GM18907 (cell line): ENCODE data around the gene ASXL2.

Source experiments
- ATAC-seq: cut with Tn5 transposase; IDR thresholded peaks from one replicate; pipeline ENCODE4 v1.9.1; 2021; ENCODE audit warnings: mild to moderate bottlenecking, moderate library complexity; ENCODE audit not compliant: unreplicated experiment

The ASXL2 gene

DNA sequence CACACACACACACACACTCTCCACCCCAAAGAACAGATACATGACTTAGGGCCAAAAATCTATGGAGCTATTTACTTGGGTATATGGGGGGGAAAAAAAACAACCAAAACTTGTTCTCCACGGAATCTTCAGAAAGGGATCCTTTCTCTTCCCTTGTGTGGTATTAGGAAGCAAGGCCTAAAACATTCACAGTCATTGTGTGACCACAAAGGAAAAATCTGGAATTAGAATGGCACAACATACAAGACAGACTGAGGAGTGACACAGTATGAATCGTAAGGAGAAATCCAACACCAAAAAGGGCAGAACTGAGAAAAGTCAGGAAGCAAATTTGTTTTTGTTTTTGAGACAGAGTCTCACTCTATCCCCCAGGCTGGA lies 70.3 kb downstream of the ASXL2 start:
- no peak for ATAC-seq

DNA sequence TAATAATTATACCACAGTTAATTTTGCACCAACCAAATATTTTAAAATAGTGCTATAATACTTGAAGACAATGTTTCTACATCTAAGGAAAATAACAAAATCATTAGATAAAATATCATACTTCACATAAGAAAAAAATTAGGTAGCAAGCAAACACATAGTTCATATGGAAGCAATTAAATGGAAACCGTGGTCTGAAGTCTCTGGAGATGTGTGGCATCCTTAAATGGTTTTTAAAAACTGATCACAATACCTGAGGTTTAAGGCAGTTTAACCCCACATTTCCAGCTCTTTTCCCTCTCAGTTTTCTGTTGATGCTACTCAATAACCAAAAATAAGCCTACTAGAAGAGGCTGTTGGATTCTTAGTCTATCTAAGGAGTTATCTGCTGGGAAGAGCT lies 71.3 kb downstream of the ASXL2 start:
- ATAC-seq = no peak

DNA sequence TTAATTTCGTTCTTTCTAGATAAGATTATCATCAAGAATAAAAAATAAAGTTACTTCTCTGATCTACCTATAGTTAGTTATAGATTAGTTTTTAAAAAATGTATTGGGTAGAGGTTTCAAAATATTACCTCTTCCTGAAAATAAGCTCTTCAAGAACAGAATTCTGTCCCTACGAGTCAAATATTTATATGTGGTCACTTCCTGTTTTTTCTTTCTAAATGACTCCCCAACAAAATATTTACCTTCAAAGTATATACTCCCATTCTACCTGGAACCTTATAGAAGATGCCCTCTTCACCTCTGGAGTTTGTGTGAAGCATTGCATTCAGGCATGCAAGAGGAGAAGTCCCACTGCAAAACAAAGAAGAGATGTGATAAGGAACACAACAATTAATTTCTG lies 72.3 kb downstream of the ASXL2 start:
- ATAC-seq = no peak

DNA sequence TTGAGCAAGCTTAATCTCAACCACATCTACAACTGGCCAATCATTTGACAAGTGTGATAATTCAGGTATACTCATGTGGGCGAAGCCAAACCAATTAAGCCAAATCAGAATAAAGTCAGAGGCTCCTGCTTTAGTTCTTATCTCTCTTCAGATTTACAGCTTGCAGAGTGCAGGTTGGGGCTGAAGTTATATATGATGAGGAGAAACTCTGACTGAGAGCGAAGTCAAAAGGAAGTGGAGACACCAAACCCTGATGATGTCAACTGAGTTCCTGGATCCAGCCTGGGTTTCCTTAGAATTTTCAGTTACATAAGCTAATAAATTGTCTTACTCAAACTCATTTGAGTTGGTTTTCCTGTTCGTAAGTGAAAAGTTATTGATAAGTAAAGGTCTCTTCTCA lies 73.9 kb downstream of the ASXL2 start:
- ATAC-seq = no peak

DNA sequence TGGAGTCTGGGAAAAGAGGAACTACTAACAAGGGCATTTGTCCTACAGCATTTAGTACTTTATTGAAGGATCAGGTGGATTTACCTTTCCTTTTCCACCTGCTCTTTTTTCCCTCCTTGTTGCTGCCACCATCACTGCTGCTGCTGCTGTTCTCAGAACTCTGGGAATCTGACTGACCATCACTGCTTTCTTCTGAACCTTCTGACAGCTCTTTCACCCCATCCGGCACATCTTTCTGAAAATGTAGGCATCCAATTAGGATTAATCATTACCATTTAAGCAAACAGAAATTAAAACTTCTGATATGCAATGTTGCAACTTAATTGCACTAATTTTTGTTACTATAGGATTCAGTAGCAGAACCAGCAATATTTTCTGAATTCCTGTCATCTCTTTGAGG lies 79.0 kb downstream of the ASXL2 start:
- ATAC-seq = no peak

DNA sequence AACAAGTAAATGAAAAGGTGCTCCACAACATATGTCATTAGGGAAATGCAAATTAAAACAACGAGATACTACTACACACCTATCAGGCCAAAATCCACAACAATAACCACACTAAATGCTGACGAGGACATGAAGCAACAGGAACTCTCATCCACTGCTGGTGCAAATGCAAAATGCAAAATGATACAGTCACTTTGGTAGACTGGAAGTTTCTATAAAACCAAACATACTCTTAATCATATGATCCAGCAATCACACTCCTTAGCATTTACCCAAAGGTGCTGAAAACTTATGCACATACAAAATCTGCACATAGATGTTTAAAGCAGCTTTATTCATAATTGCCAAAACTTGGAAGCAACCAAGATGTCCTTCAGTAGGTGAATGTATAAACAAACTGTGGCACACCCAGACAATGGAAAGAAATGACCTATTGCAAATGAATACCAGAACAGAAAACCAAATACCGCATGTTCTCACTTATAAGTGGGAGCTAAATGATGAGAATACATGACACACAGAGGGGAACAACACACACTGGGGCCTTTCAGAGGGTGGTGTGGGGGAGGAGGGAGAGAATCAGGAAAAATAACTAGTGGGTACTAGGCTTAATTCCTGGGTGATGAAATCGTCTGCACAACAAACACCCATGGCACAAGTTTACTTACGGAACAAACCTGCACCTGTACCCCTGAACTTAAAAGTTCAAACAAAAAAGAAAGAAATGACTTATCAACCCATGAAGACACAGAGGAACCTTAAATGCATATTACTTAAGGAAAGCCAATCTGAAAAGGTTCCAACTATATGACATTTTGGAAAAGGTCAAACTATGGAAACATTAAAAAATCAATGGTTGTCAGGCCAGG lies 80.4 kb downstream of the ASXL2 start:
- no peak for ATAC-seq

DNA sequence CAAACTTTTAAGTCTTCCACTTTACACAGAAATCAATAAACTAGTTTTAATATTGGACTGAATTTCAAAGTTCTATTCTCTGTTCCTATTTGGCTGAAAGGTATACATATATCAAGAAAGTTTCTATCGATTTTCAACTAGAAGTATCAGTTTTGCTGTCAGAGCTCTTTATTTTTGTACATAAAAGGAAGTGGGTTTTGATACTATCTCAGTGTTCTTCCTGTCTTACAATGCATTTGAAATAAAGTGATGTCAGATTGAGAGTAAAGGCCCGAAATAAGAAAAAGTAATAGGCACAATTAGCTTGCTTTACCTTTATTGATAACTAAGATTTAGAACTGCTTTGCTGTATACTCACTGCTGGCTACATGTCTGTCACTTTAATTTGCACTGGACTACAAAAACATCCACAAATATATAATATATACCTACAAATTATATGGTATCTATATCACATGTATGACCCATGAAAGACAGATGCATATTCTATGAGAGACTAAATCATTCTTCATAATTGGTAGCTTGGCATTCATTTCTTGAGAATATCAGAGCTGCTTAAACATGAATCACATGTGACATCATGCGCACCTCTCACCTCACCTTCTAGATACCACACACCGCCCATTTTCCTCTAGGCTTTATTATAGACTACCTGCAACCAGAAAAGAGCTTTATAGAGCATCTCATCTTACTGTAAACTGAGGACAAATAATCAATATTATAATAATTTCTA lies 83.6 kb downstream of the ASXL2 start:
- peak; percentile 75 for ATAC-seq

DNA sequence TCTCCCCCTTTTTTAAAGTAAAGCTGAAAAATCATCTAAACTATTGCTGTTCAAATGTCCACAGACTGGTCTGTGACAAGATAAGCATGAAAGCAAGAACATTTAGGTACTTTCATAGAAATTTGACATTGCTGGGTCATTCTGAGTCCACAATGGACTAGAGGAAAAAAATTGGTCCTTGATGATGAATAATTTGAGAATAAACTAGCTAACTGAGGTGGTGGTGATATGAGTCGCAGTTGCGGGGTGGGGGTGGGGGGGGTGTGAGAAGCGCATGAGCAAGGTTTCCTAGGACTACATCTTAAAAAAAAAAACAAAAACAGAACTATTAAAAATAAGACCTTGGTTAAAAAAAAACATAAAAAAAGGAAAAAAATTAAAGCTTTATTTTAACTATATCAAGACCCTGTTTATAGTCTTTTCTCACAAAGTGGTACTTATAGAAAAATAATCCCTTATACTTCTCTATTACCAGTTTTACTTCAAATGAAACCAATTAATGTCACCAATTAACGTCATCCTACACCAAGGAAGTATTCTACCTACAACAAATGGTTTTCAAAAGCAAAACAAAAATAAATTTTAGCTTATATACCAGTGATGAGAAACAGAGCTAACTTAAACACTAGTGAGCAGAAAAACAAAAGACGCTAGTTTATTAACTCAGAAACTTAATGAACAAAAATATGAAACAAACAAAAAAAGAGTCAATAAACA lies 88.1 kb downstream of the ASXL2 start:
- ATAC-seq = no peak

DNA sequence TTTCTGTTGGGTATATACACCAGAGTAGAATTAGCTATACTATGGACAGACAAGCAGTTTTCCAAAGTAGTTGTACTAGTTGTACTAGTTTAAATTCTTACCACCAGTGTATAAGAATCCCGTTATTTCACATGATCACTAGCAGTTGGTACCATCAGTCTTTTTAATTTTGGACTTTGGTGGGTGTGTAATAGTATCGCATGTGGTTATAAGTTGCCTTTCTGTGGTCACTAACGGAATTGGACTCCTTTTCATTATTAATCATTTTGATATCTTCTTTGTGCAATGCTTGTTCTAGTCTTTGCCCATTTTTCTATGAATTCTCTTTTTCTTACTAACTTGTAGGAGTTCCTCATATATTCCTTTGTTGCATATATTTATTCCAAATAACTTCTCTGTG lies 89.8 kb downstream of the ASXL2 start:
- no peak for ATAC-seq

DNA sequence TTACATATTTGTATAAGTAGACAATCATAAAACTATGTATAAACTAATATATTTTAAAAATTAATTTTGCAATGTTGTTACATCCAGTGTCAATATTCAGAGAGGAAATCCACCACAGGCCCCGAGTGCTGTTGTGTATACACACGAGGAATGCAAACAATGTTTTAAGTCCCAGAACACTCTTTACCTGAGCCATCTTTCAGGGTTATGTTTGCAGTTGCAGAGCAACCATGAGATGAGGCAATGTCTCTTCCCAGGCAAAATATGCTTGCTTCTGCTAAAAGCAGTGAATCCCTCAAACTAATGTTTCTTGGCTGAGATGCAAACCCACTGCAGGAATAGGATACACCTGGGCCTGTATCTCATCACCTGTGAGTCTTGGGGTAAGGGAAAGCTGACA lies 91.3 kb downstream of the ASXL2 start:
- no peak for ATAC-seq

DNA sequence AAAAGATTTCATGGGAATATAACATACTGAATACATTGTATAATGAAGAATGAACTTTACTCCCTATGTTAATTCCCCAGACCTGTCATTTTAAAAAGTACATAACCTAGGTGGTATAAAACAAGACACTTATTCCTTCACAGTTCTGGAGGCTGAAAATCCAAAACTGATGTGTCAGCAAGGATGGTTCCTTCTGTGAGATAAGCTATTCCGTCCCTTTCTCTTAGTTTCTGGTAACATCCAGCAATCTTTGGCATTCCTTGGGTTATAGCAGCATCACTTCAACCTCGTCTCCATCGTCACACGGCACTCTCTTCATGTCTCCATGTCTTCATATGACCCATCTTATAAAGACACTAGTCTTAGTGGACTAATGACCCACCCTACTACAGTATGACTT lies 93.9 kb downstream of the ASXL2 start:
- ATAC-seq = no peak

DNA sequence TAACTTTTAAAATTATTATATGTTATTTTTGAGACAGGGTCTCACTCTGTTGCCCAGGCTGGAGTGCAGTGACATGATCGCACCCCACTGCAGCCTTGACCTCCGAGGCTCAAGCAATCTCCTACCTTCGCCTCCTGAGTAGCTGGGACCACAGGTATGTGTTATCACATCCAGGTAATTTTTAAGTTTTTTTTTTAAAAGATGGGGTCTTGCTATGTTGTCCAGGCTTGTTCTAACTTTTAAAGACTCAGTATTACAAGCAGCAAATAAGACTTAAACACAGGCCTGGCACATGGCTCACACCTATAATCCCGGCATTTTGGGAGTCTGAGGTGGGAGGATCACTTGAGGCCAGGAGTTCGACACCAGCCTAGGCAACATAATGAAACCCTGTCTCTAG lies 101.2 kb downstream of the ASXL2 start:
- ATAC-seq = no peak

DNA sequence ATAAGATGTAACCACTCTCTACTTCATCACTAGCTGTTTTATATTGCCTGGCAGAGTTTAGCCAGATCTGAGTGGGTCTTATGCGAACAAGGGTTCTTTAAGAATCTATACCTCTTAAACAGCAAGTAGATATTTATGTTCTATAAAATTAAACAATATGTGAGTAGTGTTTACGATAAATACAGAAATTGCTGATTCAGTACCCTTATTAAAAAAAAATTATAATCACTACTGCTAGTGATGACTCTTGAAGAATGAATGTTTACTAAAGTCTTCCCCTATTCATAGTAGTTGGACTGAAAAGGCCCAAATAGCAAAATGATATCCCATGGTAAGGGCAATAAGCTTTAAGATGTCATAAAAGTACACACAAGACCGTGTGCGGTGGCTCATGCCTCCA lies 106.2 kb downstream of the ASXL2 start:
- ATAC-seq = no peak

DNA sequence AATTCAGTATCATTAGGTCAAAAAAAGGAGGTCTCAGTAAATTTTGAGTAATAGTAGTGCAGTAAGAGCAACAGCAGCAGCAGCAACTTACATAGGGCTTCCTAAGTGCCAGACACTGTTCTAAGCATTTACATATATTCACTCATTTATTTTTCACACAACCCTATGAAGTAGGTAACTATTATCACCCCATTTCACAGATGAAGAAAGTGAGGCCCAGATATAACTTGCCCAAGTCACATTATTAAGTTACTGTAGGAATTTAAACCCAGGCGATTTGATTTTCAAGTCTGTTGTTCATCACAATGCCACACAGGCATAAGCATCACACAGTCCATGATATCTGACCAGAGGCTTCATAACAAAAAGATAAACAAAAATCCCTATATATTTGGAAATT lies 114.7 kb downstream of the ASXL2 start:
- ATAC-seq = no peak

DNA sequence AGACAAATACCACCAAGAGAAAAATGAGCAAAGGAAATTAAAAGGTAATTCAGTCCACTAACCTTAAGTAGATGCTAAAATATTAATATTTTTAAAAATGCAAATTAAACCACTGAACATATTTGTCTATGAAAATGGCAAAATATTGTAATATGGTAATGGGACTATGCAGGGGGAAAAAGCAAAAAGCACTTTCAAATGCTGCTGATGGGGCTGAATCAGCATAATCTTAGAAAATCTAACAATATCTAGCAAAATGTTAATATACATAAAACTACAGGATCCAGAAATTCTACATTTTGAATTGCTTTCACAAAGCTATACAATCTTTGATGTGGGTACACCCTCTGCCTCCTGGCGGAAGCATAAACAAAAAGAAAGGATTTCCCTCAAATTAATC lies 118.0 kb downstream of the ASXL2 start:
- no peak for ATAC-seq

DNA sequence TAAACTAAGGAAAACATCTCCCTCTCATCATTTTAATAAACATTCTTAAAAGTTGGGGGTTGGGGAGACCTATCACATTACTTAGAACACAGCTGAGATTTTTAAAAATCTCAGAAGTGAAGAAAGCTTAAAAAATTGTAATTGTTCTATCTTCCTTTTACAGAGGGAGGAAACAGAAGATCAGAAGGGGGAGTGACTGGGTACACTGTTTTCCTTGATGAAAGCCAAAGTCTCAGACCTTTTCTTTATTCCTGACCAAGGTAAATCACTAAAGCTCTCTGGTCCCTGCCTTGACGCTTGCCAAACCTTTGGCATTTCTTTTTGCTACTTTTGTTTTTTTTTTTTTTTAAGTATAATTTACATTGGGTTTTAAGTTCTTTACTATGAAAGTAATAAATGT lies 119.9 kb downstream of the ASXL2 start:
- ATAC-seq = no peak

DNA sequence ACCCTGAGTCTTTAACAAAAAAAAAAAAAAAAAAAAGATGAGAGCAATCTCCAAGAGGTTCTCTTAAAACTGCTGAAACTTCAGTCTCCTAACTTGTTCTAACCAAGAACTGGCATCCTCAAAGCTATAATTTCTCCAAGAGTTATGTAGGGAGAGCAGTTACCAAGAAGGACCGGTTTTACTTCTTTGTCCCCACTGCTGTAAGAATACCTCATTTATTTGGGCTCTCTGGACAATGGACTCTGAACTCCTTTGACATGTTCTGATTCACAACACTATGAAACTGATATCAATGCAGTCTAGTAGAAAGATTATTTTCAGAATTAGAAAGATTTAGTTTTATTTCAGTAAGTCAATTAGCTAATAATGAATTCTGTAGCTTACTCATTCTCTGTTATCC lies 120.4 kb downstream of the ASXL2 start:
- ATAC-seq = no peak

DNA sequence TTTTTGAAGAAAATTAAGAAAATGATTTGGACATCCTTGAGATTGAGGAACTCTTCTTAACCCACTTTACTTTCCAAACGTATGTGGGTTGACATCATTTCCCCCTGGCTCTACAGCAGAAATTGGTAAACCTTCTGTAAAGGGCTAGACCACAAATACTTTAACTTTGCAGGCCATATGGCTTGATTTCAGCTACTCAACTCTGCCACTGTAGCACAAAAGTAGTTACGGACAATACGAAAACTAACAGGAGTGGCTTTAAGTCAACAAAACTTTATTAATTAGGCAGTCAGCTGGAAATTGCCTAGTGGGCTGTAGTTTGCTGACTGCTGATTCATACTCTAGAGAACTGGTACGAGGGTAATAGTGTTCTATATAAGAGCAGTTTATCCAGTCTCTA lies 121.8 kb downstream of the ASXL2 start:
- ATAC-seq = no peak

DNA sequence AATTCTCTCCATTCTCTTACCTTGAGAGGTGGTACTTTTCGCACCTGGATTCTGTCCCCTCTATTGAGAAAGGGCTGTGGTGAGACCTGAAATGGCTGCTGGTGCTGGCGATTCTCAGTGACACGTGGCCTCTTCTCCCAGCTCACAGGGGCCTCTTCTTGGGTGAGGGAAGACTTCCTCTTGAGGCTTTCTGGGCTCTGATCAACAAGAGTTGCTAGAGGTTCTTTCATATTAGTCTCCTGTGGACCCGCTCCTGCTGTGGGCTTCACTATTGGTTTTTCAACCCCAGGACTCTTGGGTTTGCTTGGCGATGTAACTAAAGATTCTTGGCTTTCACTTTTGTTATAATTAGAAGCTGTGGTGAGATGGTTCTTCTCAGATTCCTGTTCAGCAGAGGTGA lies 128.6 kb downstream of the ASXL2 start:
- ATAC-seq = no peak

DNA sequence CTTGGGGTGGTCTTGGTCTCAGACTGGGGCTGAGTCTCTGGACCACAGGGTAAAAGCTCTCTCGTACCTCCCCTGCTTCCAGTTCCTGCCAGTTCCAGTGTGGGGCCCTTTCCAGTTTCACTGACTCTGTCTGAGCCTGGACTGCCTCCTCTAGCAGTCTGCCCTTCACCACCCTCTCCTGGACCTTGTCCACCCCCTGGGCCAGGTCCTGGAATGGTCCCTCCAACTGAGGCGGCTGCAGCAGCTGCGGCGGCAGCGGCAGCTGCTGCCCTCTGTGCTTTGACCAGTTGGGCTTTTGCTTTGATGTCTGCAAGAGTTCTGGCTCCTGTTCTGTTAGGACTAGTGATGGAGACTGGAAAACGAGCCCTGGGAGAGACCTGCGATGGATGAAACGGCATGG lies 134.2 kb downstream of the ASXL2 start:
- ATAC-seq = no peak

DNA sequence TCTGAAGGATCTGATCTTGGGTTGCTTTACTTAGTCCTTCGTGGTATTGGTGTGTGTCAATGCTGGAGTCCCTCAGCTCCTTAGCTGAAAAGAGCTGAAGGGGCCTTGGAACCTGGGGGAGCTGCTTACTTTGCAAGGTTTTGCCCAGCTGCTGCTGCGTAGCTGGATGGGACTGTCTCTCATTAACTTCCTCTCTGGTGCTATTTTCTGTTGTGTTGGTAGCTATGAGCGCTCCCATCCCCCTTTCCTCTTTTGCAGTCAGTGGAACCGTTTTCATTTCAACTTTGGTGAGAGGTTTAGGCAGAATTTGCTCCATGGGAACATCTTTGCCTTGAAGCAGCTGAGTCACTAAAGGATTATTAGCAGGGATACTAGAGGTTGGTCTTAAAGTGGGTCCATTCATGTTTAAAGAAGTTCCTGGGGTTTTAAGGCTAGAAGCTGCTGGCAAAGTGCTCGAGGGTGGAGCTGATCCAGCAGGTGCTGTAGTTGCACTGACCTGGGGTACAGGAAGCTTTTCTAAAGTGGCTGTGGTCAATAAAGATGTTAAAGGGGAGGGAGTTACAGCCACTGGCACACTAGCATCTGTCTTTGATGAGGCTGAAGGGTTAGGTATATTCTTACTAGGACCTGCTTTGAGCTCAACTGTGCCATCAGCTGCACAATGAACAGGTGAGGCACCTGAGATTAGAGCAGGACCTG lies 135.0 kb downstream of the ASXL2 start:
- no peak for ATAC-seq
